ENCODE measurements around the gene CRNN.

CRNN gene

DNA sequence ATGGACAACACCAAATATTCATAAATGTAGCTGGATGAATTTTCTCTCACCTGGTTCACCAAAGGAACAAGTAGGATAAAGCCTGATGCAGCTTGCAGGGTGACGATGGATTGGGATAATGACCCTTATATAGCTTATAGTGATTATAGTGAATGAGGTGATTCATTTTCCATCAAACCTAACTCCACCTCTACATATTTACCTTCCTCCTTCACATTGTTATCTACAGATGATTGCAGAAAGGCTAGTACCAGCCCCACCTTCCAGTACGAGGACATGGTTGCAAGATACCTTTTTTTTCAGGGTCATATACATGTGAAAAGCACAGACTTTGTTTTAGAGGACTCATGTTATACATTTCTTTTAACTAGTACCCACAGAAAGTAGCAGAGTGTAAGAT, 54.2 kb downstream of the CRNN start, which contains the start of gene FLG2:
FLG2 (minus strand) TSS at position 101 of the 400 bp plus-strand sequence. CDS start 1,122 bp downstream, outside the sequence.
- H3K9me3 ChIP-seq (ENCODE audit: severe bottlenecking): peaks cover 3% of the 10 kb centered on the region
- DNase-seq: no peak
- TF ChIP-seq, protein P1, sequence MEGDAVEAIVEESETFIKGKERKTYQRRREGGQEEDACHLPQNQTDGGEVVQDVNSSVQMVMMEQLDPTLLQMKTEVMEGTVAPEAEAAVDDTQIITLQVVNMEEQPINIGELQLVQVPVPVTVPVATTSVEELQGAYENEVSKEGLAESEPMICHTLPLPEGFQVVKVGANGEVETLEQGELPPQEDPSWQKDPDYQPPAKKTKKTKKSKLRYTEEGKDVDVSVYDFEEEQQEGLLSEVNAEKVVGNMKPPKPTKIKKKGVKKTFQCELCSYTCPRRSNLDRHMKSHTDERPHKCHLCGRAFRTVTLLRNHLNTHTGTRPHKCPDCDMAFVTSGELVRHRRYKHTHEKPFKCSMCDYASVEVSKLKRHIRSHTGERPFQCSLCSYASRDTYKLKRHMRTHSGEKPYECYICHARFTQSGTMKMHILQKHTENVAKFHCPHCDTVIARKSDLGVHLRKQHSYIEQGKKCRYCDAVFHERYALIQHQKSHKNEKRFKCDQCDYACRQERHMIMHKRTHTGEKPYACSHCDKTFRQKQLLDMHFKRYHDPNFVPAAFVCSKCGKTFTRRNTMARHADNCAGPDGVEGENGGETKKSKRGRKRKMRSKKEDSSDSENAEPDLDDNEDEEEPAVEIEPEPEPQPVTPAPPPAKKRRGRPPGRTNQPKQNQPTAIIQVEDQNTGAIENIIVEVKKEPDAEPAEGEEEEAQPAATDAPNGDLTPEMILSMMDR (IDR thresholded peaks at IDR 0.05; ENCODE audit: low read depth, low read length): no peak
- H3K4me3 ChIP-seq (ENCODE audit: low read depth, low read length): no peak within 1 kb of the TSS
- no peak within 1 kb of the TSS for H3K27ac ChIP-seq
- H3K27me3 ChIP-seq (ENCODE audit: insufficient read depth, low read depth, severe bottlenecking): peaks cover 61% of the 10 kb centered on the region
- no peaks in the 10 kb centered on the region for H3K36me3 ChIP-seq
